ENCODE data around the gene WDR62. TPM values are rescaled to one million over a fixed set of nuclear protein-coding genes. Genes with fewer than 3 reads are reported as not detected.

WDR62 gene
- total RNA-seq, 1 experiment from 2014 or later, result 51.4 TPM

DNA sequence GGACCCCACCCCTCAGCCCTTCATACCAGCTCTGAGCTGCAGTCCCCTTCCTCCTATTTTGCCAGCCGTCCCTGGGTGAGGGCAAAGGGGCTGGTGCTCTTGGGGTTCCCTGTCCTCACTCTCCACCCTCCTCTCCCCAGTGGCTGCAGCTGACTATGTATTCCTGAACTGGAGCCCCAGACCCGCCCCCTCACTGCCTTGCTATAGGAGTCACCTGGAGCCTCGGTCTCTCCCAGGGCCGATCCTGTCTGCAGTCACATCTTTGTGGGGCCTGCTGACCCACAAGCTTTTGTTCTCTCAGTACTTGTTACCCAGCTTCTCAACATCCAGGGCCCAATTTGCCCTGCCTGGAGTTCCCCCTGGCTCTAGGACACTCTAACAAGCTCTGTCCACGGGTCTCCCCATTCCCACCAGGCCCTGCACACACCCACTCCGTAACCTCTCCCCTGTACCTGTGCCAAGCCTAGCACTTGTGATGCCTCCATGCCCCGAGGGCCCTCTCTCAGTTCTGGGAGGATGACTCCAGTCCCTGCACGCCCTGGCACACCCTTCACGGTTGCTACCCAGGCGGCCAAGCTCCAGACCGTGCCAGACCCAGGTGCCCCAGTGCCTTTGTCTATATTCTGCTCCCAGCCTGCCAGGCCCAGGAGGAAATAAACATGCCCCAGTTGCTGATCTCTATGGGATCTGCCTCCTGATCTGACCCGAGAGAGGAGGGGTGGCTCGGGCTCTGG is 95.1 kb downstream of the WDR62 start:
- ATAC-seq (no peak), DNase-seq (ENCODE audit: low read depth, low spot score) (no peak)
- Histone ChIP-seq H3K9me3 (ENCODE audit: control insufficient read depth, insufficient read depth, low read depth, low read length) (no peaks in the 10 kb centered on the region), H3K27ac (ENCODE audit: low read length) (no peak overlapping the region), H3K27me3 (ENCODE audit: control insufficient read depth, insufficient read depth, low read length) (no peaks in the 10 kb centered on the region), H3K4me1 (ENCODE audit: control insufficient read depth, insufficient read depth, low read length) (no peaks in the 10 kb centered on the region), H3K36me3 (ENCODE audit: control insufficient read depth, insufficient read depth, low read length) (peaks cover 8% of the 10 kb centered on the region; the same call in 1 of the 2 replicates), H3K4me3 (ENCODE audit: low read depth in 2 of 2, low read length in 2 of 2) (no peak overlapping the region)
- TF ChIP-seq, protein P1, sequence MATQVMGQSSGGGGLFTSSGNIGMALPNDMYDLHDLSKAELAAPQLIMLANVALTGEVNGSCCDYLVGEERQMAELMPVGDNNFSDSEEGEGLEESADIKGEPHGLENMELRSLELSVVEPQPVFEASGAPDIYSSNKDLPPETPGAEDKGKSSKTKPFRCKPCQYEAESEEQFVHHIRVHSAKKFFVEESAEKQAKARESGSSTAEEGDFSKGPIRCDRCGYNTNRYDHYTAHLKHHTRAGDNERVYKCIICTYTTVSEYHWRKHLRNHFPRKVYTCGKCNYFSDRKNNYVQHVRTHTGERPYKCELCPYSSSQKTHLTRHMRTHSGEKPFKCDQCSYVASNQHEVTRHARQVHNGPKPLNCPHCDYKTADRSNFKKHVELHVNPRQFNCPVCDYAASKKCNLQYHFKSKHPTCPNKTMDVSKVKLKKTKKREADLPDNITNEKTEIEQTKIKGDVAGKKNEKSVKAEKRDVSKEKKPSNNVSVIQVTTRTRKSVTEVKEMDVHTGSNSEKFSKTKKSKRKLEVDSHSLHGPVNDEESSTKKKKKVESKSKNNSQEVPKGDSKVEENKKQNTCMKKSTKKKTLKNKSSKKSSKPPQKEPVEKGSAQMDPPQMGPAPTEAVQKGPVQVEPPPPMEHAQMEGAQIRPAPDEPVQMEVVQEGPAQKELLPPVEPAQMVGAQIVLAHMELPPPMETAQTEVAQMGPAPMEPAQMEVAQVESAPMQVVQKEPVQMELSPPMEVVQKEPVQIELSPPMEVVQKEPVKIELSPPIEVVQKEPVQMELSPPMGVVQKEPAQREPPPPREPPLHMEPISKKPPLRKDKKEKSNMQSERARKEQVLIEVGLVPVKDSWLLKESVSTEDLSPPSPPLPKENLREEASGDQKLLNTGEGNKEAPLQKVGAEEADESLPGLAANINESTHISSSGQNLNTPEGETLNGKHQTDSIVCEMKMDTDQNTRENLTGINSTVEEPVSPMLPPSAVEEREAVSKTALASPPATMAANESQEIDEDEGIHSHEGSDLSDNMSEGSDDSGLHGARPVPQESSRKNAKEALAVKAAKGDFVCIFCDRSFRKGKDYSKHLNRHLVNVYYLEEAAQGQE (IDR thresholded peaks at IDR 0.05; ENCODE audit: insufficient read depth in 1 of 2, low read depth in 2 of 2, low read length in 1 of 2), result no peak
- TF ChIP-seq SIN3A (IDR thresholded peaks at IDR 0.05; ENCODE audit: borderline replicate concordance, insufficient read depth, low read depth, low read length) (no peak), TCF7L2 (IDR thresholded peaks at IDR 0.05; ENCODE audit: low read depth, low read length) (no peak), POLR2AphosphoS5 (IDR thresholded peaks at IDR 0.05; ENCODE audit: low read depth, low read length) (no peak)
- TF ChIP-seq, protein P2, sequence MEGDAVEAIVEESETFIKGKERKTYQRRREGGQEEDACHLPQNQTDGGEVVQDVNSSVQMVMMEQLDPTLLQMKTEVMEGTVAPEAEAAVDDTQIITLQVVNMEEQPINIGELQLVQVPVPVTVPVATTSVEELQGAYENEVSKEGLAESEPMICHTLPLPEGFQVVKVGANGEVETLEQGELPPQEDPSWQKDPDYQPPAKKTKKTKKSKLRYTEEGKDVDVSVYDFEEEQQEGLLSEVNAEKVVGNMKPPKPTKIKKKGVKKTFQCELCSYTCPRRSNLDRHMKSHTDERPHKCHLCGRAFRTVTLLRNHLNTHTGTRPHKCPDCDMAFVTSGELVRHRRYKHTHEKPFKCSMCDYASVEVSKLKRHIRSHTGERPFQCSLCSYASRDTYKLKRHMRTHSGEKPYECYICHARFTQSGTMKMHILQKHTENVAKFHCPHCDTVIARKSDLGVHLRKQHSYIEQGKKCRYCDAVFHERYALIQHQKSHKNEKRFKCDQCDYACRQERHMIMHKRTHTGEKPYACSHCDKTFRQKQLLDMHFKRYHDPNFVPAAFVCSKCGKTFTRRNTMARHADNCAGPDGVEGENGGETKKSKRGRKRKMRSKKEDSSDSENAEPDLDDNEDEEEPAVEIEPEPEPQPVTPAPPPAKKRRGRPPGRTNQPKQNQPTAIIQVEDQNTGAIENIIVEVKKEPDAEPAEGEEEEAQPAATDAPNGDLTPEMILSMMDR (IDR thresholded peaks at IDR 0.05), result no peak
- in situ Hi-C loops (cut with HindIII; ENCODE audit: low pct_unique_long_range_greater_than_20kb, low sequenced_read_pairs) (no loop called here), intact Hi-C loops (cut with micrococcal nuclease; ENCODE audit: unreplicated experiment) (no loop called here)
- ChIA-PET POLR2A (no interaction called here), CTCF (no interaction called here)
- BruUV-seq (replicated peaks), result TSS peak; percentile 70

DNA sequence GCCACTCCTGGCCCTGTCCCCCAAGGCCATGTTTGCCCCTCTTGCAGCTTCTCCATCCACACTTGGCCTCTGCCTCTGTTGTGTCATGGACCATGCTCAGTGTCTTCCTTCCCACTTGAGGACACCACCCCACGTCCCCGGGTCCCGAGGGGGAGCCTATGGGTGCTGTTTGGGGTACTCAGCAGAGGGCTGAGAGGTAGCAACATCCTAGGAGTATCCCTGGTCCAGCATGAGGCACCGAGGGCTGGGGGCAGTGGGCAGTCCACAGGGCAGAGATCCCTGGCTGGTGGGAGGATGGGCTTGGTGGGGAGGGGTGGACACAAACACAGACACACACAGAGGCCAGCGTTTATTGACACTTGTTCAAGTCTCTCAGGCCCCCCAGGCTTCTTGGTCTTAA is 95.9 kb downstream of the WDR62 start:
- H3K27me3 ChIP-seq (ENCODE audit: control insufficient read depth, insufficient read depth, low read length), result no peaks in the 10 kb centered on the region
- intact Hi-C loops (cut with micrococcal nuclease; ENCODE audit: unreplicated experiment), result no loop called here
- in situ Hi-C loops (cut with HindIII; ENCODE audit: low pct_unique_long_range_greater_than_20kb, low sequenced_read_pairs), result no loop called here
- BruUV-seq (replicated peaks), result no TSS peak
- ChIA-PET CTCF (no interaction called here), POLR2A (no interaction called here)
- no peak for ATAC-seq
- H3K36me3 ChIP-seq (ENCODE audit: control insufficient read depth, insufficient read depth, low read length), result peaks cover 6% of the 10 kb centered on the region; the same call in 1 of the 2 replicates
- H3K27ac ChIP-seq (ENCODE audit: low read length), result no peak overlapping the region
- no peaks in the 10 kb centered on the region for H3K9me3 ChIP-seq (ENCODE audit: control insufficient read depth, insufficient read depth, low read depth, low read length)
- no peaks in the 10 kb centered on the region for H3K4me1 ChIP-seq (ENCODE audit: control insufficient read depth, insufficient read depth, low read length)
- DNase-seq (ENCODE audit: low read depth, low spot score), result no peak
- H3K4me3 ChIP-seq (ENCODE audit: low read depth in 2 of 2, low read length in 2 of 2), result no peak overlapping the region
- TF ChIP-seq SIN3A (IDR thresholded peaks at IDR 0.05; ENCODE audit: borderline replicate concordance, insufficient read depth, low read depth, low read length) (no peak), POLR2AphosphoS5 (IDR thresholded peaks at IDR 0.05; ENCODE audit: low read depth, low read length) (no peak; the same call in 1 of the 2 replicates), TCF7L2 (IDR thresholded peaks at IDR 0.05; ENCODE audit: low read depth, low read length) (no peak)
- TF ChIP-seq, protein P1 (IDR thresholded peaks at IDR 0.05; ENCODE audit: insufficient read depth in 1 of 2, low read depth in 2 of 2, low read length in 1 of 2), result no peak
- TF ChIP-seq, protein P2 (IDR thresholded peaks at IDR 0.05), result no peak
